Omental fat pad (tissue), 4 donors: ENCODE measurements around the gene CCDC87. TPM values are rescaled to one million over a fixed set of nuclear protein-coding genes. Genes with fewer than 3 reads are reported as not detected.

Experiments used
- small RNA-seq: library from RNA; depleted of rRNA; stranded (forward); fragments of <200 nt; gene quantifications from one replicate; pipeline ENCODE3, GENCODE V24; 2016
- total RNA-seq, 4 donors: library from RNA; depleted of rRNA; stranded (reverse); fragments of >200 nt; gene quantifications; one replicate each; pipeline ENCODE4 v1.1.0, GENCODE V29; 2016

CCDC87 gene
- total RNA-seq, 4 donors from 2014 or later, result 0.19 to 0.28 TPM; not detected in 2

Small RNAs within 50 kb of the gene (small RNA-seq; reads per million reads assigned to genes)
- gene RNU4-39P, result not detected

Other genes with a start within 250 kb of the CCDC87 start
- 10 to 100 TPM; 36.7 to 59.2 (median 42.0) TPM for gene BRMS1, start 248.0 kb downstream of the CCDC87 start, total RNA-seq
- gene B4GAT1, start 245.4 kb downstream of the CCDC87 start, total RNA-seq, result 10 to 100 TPM; 13.3 to 37.1 (median 21.1) TPM
- 1 to 10 TPM; 2.7 to 7.4 (median 5.0) TPM for gene SLC29A2, start 221.3 kb downstream of the CCDC87 start, total RNA-seq
- gene NPAS4, start 172.0 kb downstream of the CCDC87 start, total RNA-seq, result under 1 TPM in 1 of 4 donors, not detected in 3; 0.19 TPM
- gene MRPL11, start 154.2 kb downstream of the CCDC87 start, total RNA-seq, result 10 to 100 TPM; 29.2 to 38.0 (median 32.3) TPM
- 10 to 100 TPM in 2 of 4 donors, 1 to 10 TPM in 2; 9.2 to 16.3 (median 12.5) TPM for gene PELI3, start 126.2 kb downstream of the CCDC87 start, total RNA-seq
- gene DPP3, start 112.6 kb downstream of the CCDC87 start, total RNA-seq, result 10 to 100 TPM; 13.9 to 23.9 (median 21.0) TPM
- gene BBS1, start 82.4 kb downstream of the CCDC87 start, total RNA-seq, result 10 to 100 TPM; 35.5 to 71.9 (median 37.9) TPM
- gene ZDHHC24, start 47.0 kb downstream of the CCDC87 start, total RNA-seq, result 10 to 100 TPM; 12.1 to 18.7 (median 13.0) TPM
- gene ACTN3, start 46.2 kb downstream of the CCDC87 start, total RNA-seq, result not detected
- gene CTSF, start 24.5 kb downstream of the CCDC87 start, total RNA-seq, result 100 to 1,000 TPM in 2 of 4 donors, 10 to 100 TPM in 2; 82.8 to 110 (median 96.5) TPM
- gene CCS, start 122 bp upstream of the CCDC87 start, total RNA-seq, result 10 to 100 TPM; 19.0 to 42.4 (median 21.7) TPM
- 10 to 100 TPM; 38.3 to 74.2 (median 55.7) TPM for gene RBM14, start 23.6 kb upstream of the CCDC87 start, total RNA-seq
- gene RBM4, start 45.6 kb upstream of the CCDC87 start, total RNA-seq, result 10 to 100 TPM; 63.1 to 90.8 (median 78.3) TPM
- gene RBM4B, start 84.8 kb upstream of the CCDC87 start, total RNA-seq, result 10 to 100 TPM in 3 of 4 donors, 1 to 10 TPM in 1; 7.8 to 13.9 (median 11.2) TPM
- gene SPTBN2, start 136.2 kb upstream of the CCDC87 start, total RNA-seq, result 10 to 100 TPM in 2 of 4 donors, 1 to 10 TPM in 2; 1.6 to 14.4 (median 8.6) TPM